Neural progenitor cell (in vitro differentiated cells): ENCODE data around the gene LYSMD3.

Source experiments
- EZH2phosphoT487 ChIP-seq: fragments of 200-600 bp; sonication (generic); IDR thresholded peaks from 2 replicates; pipeline ENCODE4 v1.6.1; 2017; ENCODE audit warnings: antibody characterized with exemption
- TF ChIP-seq, protein P1 (sequence below): fragments of 200-600 bp; sonication (generic); IDR thresholded peaks from 2 replicates; pipeline ENCODE4 v1.5.1; 2017; ENCODE audit warnings: antibody characterized with exemption, mild to moderate bottlenecking

DNA sequence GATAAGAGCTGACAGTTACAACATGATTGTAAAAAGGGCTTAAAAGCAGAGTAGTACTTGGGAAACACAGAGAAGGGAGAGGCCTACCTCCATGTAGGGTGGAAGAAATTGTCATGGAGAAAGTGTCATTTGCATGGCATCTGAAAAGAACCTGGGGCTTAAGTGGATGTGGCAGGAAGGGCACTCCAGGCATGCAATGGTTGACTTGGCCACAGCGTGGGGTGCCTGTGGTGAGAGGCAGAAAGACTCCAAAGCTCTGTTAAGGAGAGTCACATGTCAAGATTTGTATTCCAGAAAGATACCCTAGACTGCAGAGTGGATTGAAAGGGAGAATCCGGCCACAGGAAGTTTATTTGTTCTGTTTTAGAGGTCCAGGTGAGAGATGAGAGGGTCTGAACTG, 52.3 kb downstream of the LYSMD3 start:
- TF ChIP-seq, protein P1, sequence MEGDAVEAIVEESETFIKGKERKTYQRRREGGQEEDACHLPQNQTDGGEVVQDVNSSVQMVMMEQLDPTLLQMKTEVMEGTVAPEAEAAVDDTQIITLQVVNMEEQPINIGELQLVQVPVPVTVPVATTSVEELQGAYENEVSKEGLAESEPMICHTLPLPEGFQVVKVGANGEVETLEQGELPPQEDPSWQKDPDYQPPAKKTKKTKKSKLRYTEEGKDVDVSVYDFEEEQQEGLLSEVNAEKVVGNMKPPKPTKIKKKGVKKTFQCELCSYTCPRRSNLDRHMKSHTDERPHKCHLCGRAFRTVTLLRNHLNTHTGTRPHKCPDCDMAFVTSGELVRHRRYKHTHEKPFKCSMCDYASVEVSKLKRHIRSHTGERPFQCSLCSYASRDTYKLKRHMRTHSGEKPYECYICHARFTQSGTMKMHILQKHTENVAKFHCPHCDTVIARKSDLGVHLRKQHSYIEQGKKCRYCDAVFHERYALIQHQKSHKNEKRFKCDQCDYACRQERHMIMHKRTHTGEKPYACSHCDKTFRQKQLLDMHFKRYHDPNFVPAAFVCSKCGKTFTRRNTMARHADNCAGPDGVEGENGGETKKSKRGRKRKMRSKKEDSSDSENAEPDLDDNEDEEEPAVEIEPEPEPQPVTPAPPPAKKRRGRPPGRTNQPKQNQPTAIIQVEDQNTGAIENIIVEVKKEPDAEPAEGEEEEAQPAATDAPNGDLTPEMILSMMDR, result no peak
- TF ChIP-seq EZH2phosphoT487, result no peak
